GM20431 (cell line): ENCODE measurements around the gene COX7A2.

Experiments
- in situ Hi-C: fragments of 300-500 bp; cut with MseI, MboI; formaldehyde crosslinking; loops from one replicate; pipeline ENCODE4 v1.15.0; 2020; ENCODE audit warnings: low sequenced_read_pairs; ENCODE audit not compliant: unreplicated experiment

The COX7A2 gene

DNA sequence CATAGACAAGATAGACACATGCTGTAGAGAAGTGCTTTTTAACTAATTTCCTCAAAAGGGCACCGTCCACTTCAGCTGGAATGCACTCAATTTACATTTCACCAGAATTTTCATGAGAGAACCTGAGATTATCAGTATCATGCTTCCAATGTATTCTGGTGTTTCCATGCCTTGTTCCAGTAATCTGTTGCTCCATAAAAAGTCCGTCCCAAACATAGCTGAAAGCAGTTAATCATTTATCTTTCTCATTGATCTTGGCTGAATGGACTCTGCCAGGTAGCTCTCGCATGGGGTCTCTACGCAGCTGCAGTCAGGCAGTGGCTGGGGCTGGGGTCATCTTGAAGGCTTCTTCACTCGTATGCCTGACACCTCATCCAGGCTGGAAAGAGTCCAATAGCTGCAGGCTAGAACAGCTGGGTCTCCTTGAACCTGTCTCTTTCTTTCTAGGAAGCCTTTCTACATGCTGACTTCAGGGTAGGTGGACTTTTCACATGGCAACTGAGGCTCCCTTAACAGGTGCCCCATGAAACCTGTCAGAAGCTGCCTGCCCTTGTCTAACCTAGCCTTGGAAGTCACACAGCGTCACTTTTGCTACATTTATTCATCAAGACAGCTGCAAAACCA lies 19.2 kb downstream of the COX7A2 start:
- in situ Hi-C loops = loop anchor here (25.0 kb wide), 2 partner anchors 812 to 1137 kb away; no protein-coding TSS in a partner anchor

DNA sequence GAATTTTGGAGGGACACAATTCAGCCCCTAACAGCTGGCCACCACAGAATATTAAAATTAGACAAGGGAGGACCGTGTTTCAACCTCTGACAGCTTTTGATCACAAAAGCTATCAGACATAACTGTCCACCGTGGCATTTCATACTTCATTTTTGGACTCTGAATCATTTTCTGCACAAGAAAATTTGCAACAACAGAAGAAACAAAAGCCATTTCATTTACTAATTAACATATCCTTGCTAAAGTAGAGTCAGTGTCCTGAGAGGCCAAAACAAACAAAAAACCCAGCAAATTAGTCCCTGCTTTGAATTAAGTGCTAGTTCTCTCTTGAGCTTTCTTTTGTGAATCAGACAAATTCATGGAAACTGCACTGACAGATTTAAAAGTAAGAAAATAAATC lies 20.2 kb downstream of the COX7A2 start:
- in situ Hi-C loops = loop anchor here (25.0 kb wide), 2 partner anchors 811 to 1136 kb away; no protein-coding TSS in a partner anchor

DNA sequence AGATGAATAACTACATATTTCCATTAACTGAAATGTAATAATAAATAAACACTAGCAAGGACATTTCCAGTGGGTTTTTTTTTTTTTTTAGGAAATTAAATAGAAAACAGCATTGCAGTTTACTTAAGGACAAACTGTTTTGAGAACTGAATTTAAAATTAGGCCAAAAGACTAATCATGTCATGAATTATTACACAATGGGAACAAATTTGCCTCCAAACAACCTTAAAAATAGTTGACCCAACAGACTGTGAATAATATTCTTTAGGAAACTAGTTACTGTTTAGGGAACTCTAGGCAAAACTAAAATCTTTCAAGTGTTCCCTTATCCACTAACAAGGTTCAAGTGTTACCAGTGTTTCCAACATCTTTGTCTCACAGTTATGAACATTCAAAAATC lies 21.3 kb downstream of the COX7A2 start:
- in situ Hi-C loops = loop anchor here (25.0 kb wide), 2 partner anchors 810 to 1135 kb away; no protein-coding TSS in a partner anchor

DNA sequence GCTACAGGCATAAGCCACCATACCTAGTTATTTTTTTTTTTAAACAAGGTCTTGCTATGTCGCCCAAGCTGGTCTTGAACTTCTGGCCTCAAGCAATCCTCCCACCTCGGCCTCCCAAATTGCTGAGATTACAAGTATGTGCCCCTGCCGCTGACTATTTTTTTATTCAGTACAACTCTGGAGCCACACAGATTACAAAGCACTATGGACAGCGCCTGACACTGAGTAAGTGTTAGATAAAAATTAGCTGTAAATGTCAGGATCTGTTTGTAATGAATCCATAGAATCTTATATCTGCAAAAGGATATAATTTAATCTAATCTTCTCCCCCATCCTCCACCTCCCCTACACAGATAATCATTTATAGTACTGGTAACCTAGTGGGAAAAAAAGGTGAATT lies 22.5 kb downstream of the COX7A2 start:
- in situ Hi-C loops = loop anchor here (25.0 kb wide), 2 partner anchors 809 to 1134 kb away; no protein-coding TSS in a partner anchor

- in situ Hi-C loops = loop anchor here (25.0 kb wide), 2 partner anchors 808 to 1133 kb away; no protein-coding TSS in a partner anchor
These were observed 23.2 kb downstream of the COX7A2 start for GRCh38 chr6:75220357-75220756.

GRCh38 chr6:75219263-75219662 lies 24.3 kb downstream of the COX7A2 start:
- in situ Hi-C loops = loop anchor here (25.0 kb wide), 2 partner anchors 807 to 1132 kb away; no protein-coding TSS in a partner anchor

DNA sequence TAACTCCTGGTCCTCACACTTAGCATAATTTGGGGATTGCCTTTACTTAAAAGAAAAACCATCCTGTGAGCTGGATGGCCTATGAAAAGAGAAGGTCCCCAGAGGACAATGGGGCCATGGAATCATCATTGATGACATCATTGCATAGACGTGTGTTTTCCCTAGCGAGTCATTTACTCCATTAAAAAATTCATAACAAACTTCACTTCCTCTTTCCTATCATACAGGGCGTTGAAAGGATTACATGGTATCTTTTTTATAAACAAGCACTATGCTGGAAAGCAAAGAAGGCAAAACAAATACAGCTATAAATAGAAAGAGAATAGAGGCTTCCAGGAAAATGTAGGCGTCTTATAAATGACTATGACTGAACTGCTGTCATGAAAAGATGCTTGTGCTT lies 26.4 kb downstream of the COX7A2 start:
- in situ Hi-C loops = loop anchor here (25.0 kb wide), 2 partner anchors 805 to 1130 kb away; no protein-coding TSS in a partner anchor

DNA sequence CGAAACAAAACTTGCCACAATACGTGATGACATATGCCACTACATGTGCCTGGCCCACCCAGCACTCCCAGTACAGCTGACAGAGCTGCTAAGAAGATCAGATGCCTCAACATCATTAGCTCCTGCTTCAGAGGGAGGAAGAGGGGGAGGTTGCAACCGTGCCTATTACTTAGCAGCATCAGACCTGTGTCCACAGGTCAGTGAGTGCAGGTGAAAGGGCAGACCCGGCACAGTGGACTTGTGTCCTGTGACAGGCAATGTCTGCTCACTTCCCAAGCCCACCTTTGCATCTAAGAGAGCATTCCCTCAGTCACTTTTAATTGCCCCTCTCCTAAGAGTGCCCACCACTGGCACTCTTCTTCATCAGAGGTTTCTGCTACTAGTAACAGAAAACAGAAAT lies 28.3 kb downstream of the COX7A2 start:
- in situ Hi-C loops = loop anchor here (25.0 kb wide), 2 partner anchors 803 to 1128 kb away; no protein-coding TSS in a partner anchor

GRCh38 chr6:75213732-75214131 lies 29.9 kb downstream of the COX7A2 start:
- in situ Hi-C loops = loop anchor here (25.0 kb wide), 2 partner anchors 801 to 1126 kb away; no protein-coding TSS in a partner anchor

DNA sequence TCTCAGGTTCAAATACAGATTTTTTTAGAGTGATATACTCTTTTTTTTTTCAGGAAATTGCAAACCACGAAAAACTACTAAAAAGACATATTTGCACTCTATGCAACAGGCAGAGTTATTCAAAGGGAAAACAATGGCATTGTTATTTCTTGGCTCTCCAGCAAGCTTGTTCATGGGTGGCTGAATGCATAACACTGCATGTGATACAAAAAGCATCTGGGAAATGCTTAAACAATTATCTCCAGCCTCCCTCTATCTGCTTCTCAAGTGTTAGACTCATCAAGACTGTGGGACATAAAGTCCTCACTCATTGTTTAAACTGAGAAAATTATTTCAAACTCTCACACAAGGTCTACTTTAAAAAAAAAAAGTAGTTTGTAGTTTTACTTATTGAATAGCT lies 30.5 kb downstream of the COX7A2 start:
- in situ Hi-C loops = loop anchor here (25.0 kb wide), 2 partner anchors 801 to 1126 kb away; no protein-coding TSS in a partner anchor

- in situ Hi-C loops = loop anchor here (25.0 kb wide), 2 partner anchors 800 to 1125 kb away; no protein-coding TSS in a partner anchor
These were observed 31.5 kb downstream of the COX7A2 start for GRCh38 chr6:75211920-75212590.

DNA sequence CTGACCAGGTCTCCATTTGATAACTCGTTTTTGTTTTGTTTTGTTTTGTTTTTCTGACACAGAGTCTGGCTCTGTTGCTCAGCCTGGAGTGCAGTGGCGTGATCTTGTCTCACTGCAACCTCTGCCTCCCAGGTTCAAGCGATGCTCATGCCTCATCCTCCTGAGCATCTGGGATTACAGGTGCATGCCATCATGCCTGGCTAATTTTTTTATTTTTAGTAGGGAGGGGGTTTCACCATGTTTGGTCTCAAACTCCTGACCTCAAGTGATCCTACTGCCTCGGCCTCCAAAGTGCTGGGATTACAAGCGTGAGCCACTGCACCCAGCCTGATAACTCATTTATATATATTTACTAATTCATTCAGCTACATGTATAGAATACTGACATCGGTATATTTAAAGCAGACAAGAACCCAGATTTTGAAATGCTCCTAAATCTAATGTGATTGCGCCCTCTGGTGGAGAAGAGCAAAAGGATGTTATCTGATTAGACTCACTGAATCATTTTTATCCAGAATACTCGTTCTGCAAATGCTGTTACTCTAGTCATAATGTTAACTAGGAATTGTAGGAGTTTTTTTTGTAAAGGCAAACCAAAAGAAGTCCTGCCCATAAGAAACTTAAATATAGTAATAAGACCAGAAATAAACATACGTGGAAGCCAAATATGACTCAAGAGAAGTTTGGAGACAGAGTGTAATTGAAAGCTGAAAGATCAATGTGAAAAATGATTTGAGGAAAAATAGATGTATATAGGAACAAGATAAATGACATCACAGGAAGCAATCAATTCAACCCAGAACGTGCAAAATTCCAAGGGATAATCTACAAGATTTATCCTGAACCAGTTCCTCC lies 32.5 kb downstream of the COX7A2 start:
- in situ Hi-C loops = loop anchor here (25.0 kb wide), 2 partner anchors 799 to 1124 kb away; no protein-coding TSS in a partner anchor

GRCh38 chr6:75209184-75209723 lies 34.3 kb downstream of the COX7A2 start:
- in situ Hi-C loops = loop anchor here (10.0 to 25.0 kb wide), 3 partner anchors 797 to 1464 kb away; no protein-coding TSS in a partner anchor

GRCh38 chr6:75208298-75209183 lies 35.1 kb downstream of the COX7A2 start:
- in situ Hi-C loops = loop anchor here (10.0 to 25.0 kb wide), 3 partner anchors 796 to 1464 kb away; no protein-coding TSS in a partner anchor

DNA sequence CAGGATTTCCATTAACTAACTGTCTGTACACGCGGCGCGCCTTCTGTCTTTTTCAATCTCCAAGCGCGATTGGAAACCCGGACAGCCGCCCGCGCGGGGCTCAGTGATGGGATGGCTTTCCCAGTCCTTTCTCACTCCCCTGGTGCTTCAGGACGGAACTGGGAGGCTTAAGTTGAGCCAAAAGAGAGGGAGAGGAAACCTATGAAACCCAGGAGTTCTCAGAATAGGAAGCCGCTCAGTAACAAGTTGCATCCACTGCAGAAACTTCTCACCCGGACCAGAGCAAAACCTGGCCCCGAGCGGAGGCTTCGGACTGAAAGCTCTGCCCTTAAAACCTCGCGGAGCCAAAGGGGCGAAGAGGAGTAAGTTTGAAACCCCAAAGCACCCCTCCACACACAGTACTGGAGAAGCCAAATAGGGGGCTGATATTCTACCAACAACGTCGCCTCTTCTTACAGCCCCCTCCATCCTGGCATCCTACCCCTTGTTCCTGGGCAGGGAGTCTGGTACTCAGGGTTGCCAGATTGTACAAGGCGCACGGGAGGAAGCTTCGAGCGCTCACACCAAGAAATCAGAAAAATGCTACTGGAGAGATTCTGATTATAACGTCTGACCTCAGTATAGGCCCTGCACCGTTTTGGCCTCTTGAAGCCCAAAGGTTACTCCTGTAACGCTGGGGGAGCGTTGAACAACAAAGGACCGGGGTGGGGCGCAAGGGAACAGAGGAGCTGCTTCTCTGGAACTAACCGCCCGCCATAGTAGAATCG lies 36.8 kb downstream of the COX7A2 start:
- in situ Hi-C loops = loop anchor here (10.0 to 25.0 kb wide), 3 partner anchors 794 to 1462 kb away; no protein-coding TSS in a partner anchor

DNA sequence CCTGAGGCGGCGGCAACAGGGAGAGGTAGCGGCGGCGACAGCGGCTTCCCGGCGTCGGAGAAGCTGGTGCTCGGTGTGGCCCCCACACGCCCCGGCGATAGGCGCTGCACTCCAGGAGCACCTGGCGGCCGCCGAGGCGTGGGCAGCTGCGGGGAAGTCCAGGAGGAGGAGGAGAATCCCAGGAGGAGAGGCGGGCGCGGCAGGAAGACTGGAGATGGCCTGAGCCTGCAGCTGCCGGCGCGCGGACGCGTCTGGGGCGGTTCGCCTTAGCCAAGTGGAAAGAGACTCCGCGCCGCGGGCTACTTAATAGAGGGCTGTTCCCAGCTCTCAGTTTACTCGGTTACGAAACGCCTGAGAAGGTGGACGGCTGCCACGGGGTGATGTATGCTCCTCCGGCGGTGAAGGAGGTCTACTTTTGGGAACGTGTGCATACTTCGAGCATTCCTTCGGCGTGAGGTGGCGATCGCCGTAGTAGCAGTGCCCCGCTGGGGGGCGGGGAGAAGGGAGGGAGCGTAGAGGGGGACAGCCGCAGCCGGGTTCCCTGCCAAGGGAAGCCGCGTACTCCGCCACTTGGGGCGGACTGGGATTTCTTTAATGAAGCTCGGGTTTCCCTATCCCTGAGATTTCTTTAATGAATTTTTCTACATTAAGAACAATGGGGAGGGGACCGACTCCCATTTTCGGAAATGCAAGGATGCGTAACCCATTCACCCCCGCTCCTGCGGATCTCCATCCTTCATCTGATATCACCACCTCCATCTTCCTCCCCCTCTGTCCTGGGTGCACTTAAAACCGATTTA lies 37.6 kb downstream of the COX7A2 start, which contains the start of gene COL12A1:
TSS of gene COL12A1 (minus strand) at position 278 of the 800 bp plus-strand sequence. CDS start 3,261 bp downstream, outside the sequence.
- in situ Hi-C loops = loop anchor here (10.0 to 25.0 kb wide), 3 partner anchors 794 to 1461 kb away; no protein-coding TSS in a partner anchor
